IMR-90 (cell line): Measurements from ENCODE around the gene HNRNPA1L2. TPM values are rescaled to one million over a fixed set of nuclear protein-coding genes. Genes with fewer than 3 reads are reported as not detected.

ENCODE experiments used
- ATAC-seq: fragments of 200-7000 bp; cut with Tn5 transposase; 2 replicates; pipeline ENCODE4 v1.9.1; 2020; ENCODE audit warnings: low read depth, mild to moderate bottlenecking, moderate library complexity
- BruUV-seq: library from RNA; stranded (reverse); fragments of 400-500 nt; replicated peaks from 2 replicates; lab custom pipeline; 2021; lab: Mats Ljungman, UMichigan
- CTCF ChIA-PET: fragments of 300-600 bp; formaldehyde crosslinking; extraction: SDS; loops from one replicate; lab custom pipeline; 2021; ENCODE audit warnings: antibody characterized with exemption; lab: Yijun Ruan, JAX
- POLR2A ChIA-PET: fragments of 300-600 bp; sonication (Branson Sonifier 250); formaldehyde crosslinking; loops from one replicate; lab custom pipeline; 2022; ENCODE audit warnings: antibody characterized with exemption; ENCODE audit not compliant: unreplicated experiment; lab: Charles Lee
- DNase-seq: peaks from one replicate; pipeline ENCODE4 v3.0.0; 2013
- H2AFZ ChIP-seq: replicated peaks from 2 replicates; pipeline ENCODE3; 2013; ENCODE audit warnings: low read length, mild to moderate bottlenecking; ENCODE audit not compliant: poor library complexity
- H2AK5ac ChIP-seq: 2 replicates; pipeline ENCODE4 v1.6.1; 2013; ENCODE audit warnings: low read depth, low read length, inconsistent platforms
- H2AK9ac ChIP-seq: replicated peaks from 2 replicates; pipeline ENCODE3; 2013; ENCODE audit warnings: mild to moderate bottlenecking, low read depth, low read length, moderate library complexity; ENCODE audit not compliant: poor library complexity
- H2BK120ac ChIP-seq: 2 replicates; pipeline ENCODE4 v1.6.1; 2013; ENCODE audit warnings: low read depth, low read length, inconsistent platforms
- H2BK15ac ChIP-seq: 3 replicates; pipeline ENCODE4 v1.6.1; 2013; ENCODE audit warnings: low read depth, low read length, inconsistent platforms
- H2BK20ac ChIP-seq: 2 replicates; pipeline ENCODE4 v1.6.1; 2013; ENCODE audit warnings: low read depth, mild to moderate bottlenecking, inconsistent platforms, low read length, moderate library complexity
- H2BK5ac ChIP-seq: 2 replicates; pipeline ENCODE4 v1.6.1; 2013; ENCODE audit warnings: mild to moderate bottlenecking, low read depth, low read length, inconsistent platforms; ENCODE audit not compliant: poor library complexity, severe bottlenecking
- H3K14ac ChIP-seq: replicated peaks from 2 replicates; pipeline ENCODE4 v1.6.1; 2013; ENCODE audit warnings: low read depth, low read length, inconsistent platforms
- H3K18ac ChIP-seq: 2 replicates; pipeline ENCODE4 v1.6.1; 2013; ENCODE audit warnings: low read depth, low read length, control low read depth
- H3K23ac ChIP-seq: 2 replicates; pipeline ENCODE4 v1.6.1; 2013; ENCODE audit warnings: low read depth, low read length, inconsistent platforms
- H3K27ac ChIP-seq: 2 replicates; pipeline ENCODE4 v1.5.1; 2013; ENCODE audit warnings: mild to moderate bottlenecking, control low read depth, low read length; ENCODE audit not compliant: insufficient read depth
- H3K27me3 ChIP-seq: 2 replicates; pipeline ENCODE4 v1.6.1; 2013; ENCODE audit warnings: low read length; ENCODE audit not compliant: control insufficient read depth, insufficient read depth
- H3K36me3 ChIP-seq: 2 replicates; pipeline ENCODE4 v1.6.1; 2013; ENCODE audit warnings: low read length, mixed read lengths; ENCODE audit not compliant: control insufficient read depth, insufficient read depth
- H3K4ac ChIP-seq: 2 replicates; pipeline ENCODE4 v1.6.1; 2013; ENCODE audit warnings: low read depth, low read length, inconsistent platforms
- H3K4me1 ChIP-seq: 2 replicates; pipeline ENCODE4 v1.6.1; 2013; ENCODE audit warnings: low read length, mixed read lengths; ENCODE audit not compliant: control insufficient read depth, insufficient read depth
- H3K4me2 ChIP-seq: 2 replicates; pipeline ENCODE4 v1.6.1; 2013; ENCODE audit warnings: low read depth, mild to moderate bottlenecking, control low read depth, low read length, moderate library complexity
- H3K4me3 ChIP-seq: 2 replicates; pipeline ENCODE4 v1.5.1; 2013; ENCODE audit warnings: low read depth, mild to moderate bottlenecking, control low read depth, low read length, moderate library complexity; ENCODE audit not compliant: insufficient read depth
- H3K56ac ChIP-seq: 2 replicates; pipeline ENCODE4 v1.6.1; 2013; ENCODE audit warnings: low read length, inconsistent platforms; ENCODE audit not compliant: insufficient read depth; ENCODE audit errors: extremely low read depth
- H3K79me1 ChIP-seq, 2 experiments: 2 replicates each; pipeline ENCODE4 v1.6.1; 2013; ENCODE audit warnings: low read length in 2 of 2, inconsistent platforms in 1 of 2, low read depth in 1 of 2
- H3K9ac ChIP-seq: 2 replicates; pipeline ENCODE4 v1.6.1; 2013; ENCODE audit warnings: low read depth, low read length, control low read depth
- H3K9me1 ChIP-seq: 2 replicates; pipeline ENCODE4 v1.6.1; 2013; ENCODE audit warnings: low read length, inconsistent platforms; ENCODE audit not compliant: insufficient read depth
- H3K9me3 ChIP-seq: 2 replicates; pipeline ENCODE4 v1.6.1; 2013; ENCODE audit warnings: low read length; ENCODE audit not compliant: control insufficient read depth, insufficient read depth
- H4K20me1 ChIP-seq: 2 replicates; pipeline ENCODE4 v1.6.1; 2013; ENCODE audit warnings: low read length, inconsistent platforms; ENCODE audit not compliant: insufficient read depth
- H4K5ac ChIP-seq: 2 replicates; pipeline ENCODE4 v1.6.1; 2013; ENCODE audit warnings: mild to moderate bottlenecking, low read depth, low read length, control low read depth
- H4K8ac ChIP-seq, 2 experiments: 2 replicates each; pipeline ENCODE4 v1.6.1; 2013; ENCODE audit warnings: low read depth in 2 of 2, low read length in 2 of 2, control low read depth in 1 of 2, inconsistent platforms in 1 of 2
- H4K91ac ChIP-seq: 2 replicates; pipeline ENCODE4 v1.6.1; 2013; ENCODE audit warnings: low read depth, low read length, inconsistent platforms; ENCODE audit not compliant: insufficient read depth
- MAFK ChIP-seq: IDR thresholded peaks from 2 replicates; pipeline ENCODE4 v1.6.1; 2012; ENCODE audit warnings: low read depth, low read length, improper control_type of control experiment
- RCOR1 ChIP-seq: IDR thresholded peaks from 2 replicates; pipeline ENCODE4 v1.6.1; 2012; ENCODE audit warnings: mild to moderate bottlenecking, low read length, improper control_type of control experiment; ENCODE audit not compliant: insufficient replicate concordance
- WGBS, 2 experiments: methylation state at CpG; one replicate each; pipeline versions ENCODE4 v1.1.5 to v1.1.7; 2013; ENCODE audit warnings: missing lambda C conversion rate in 2 of 2; ENCODE audit not compliant: insufficient read length in 1 of 2; ENCODE audit errors: extremely low coverage in 2 of 2; 5-methylcytosine and 5-hydroxymethylcytosine counted together
- dilution Hi-C: fragments of 300-500 bp; cut with HindIII; formaldehyde crosslinking; loops from one replicate; pipeline ENCODE4 v1.14.3; 2018; ENCODE audit warnings: low sequenced_read_pairs; ENCODE audit not compliant: unreplicated experiment
- in situ Hi-C: fragments of 300-500 bp; cut with MboI; formaldehyde crosslinking; loops from 3 replicates; pipeline ENCODE4 v1.14.3; 2019; ENCODE audit warnings: low sequenced_read_pairs, inconsistent platforms, mixed read lengths
- intact Hi-C: fragments of 100-400 bp; cut with micrococcal nuclease; formaldehyde crosslinking; loops from 2 replicates; pipeline ENCODE4 v1.10.0; 2022
- polyA plus RNA-seq, 3 experiments: library from polyadenylated mRNA; depleted of rRNA; stranded (reverse); fragments of >200 nt; gene quantifications; 2 replicates each; pipeline ENCODE4 v1.2.3, GENCODE V29; 2012; ENCODE audit warnings: low replicate concordance in 1 of 3
- total RNA-seq: library from RNA; depleted of rRNA; stranded (reverse); fragments of >200 nt; gene quantifications from 2 replicates; pipeline ENCODE4 v1.2.3, GENCODE V29; 2012

HNRNPA1L2 gene
- total and polyA plus RNA-seq, 2 of the 4 experiments (the other 2 are of a cell fraction): 3.4 to 9.3 TPM

GRCh38 chr13:52664272-52664671 lies 22.0 kb downstream of the HNRNPA1L2 start:
- no peak overlapping the region for H2AK9ac ChIP-seq
- CTCF ChIA-PET: interaction anchor here (0.9 to 1.7 kb wide), 2 partner anchors 11 to 13 kb away, joined by 3 to 13 read pairs; partner anchors contain the start of gene SUGT1
- H4K20me1 ChIP-seq: no peaks in the 10 kb centered on the region
- H2BK120ac ChIP-seq: no peak overlapping the region
- no TSS peak for BruUV-seq
- H3K18ac ChIP-seq: no peak overlapping the region
- H3K14ac ChIP-seq: no peak overlapping the region
- H3K9me1 ChIP-seq: no peaks in the 10 kb centered on the region
- in situ Hi-C loops (no loop called here), intact Hi-C loops (no loop called here), dilution Hi-C loops (no loop called here)
- no peak overlapping the region for H3K56ac ChIP-seq
- no peak overlapping the region for H2AFZ ChIP-seq
- no peak overlapping the region for H4K8ac ChIP-seq
- no peak overlapping the region for H3K9ac ChIP-seq
- H3K27ac ChIP-seq: no peak overlapping the region
- no peak overlapping the region for H3K4me2 ChIP-seq
- H3K36me3 ChIP-seq: peaks cover 34% of the 10 kb centered on the region
- H4K91ac ChIP-seq: no peak overlapping the region
- no peak overlapping the region for H3K23ac ChIP-seq
- H3K79me1 ChIP-seq: peaks cover 7% of the 10 kb centered on the region in 2 experiments
- H3K9me3 ChIP-seq: no peaks in the 10 kb centered on the region
- no peak overlapping the region for H3K4me3 ChIP-seq
- no peak overlapping the region for H2AK5ac ChIP-seq
- H4K5ac ChIP-seq: no peak overlapping the region
- no CpG with 5 or more reads among the region's 4 CpGs for WGBS, 2 experiments
- H3K4ac ChIP-seq: no peak overlapping the region
- no peak for ATAC-seq
- TF ChIP-seq MAFK (peak; percentile 89), RCOR1 (no peak)
- H2BK20ac ChIP-seq: no peak overlapping the region
- POLR2A ChIA-PET: no interaction called here
- H3K27me3 ChIP-seq: no peaks in the 10 kb centered on the region
- H3K4me1 ChIP-seq: no peaks in the 10 kb centered on the region
- H2BK15ac ChIP-seq: no peak overlapping the region
- no peak overlapping the region for H2BK5ac ChIP-seq
- DNase-seq: no peak
